GM23338 (cell line): ENCODE results near the gene F7. TPM values are rescaled to one million over a fixed set of nuclear protein-coding genes. Genes with fewer than 3 reads are reported as not detected.

ENCODE experiments used
- ATAC-seq: fragments of 200-7000 bp; cut with Tn5 transposase; 3 replicates; pipeline ENCODE4 v1.9.1; 2020
- DNase-seq: peaks from one replicate; pipeline ENCODE4 v3.0.0-alpha.2; 2015; ENCODE audit warnings: low spot score
- H2AFZ ChIP-seq: fragments of 200-600 bp; sonication (generic); 2 replicates; pipeline ENCODE4 v1.8.0; 2016; ENCODE audit warnings: antibody characterized with exemption, mild to moderate bottlenecking, moderate library complexity
- H3F3A ChIP-seq: fragments of 200-600 bp; sonication (generic); replicated peaks from 2 replicates; pipeline ENCODE4 v1.8.0; 2017; ENCODE audit warnings: antibody characterized with exemption, mixed run types, low read depth
- H3K27ac ChIP-seq: fragments of 200-600 bp; sonication (generic); 2 replicates; pipeline ENCODE4 v1.6.1; 2016; ENCODE audit warnings: low read depth
- H3K27me3 ChIP-seq: fragments of 200-600 bp; sonication (generic); 2 replicates; pipeline ENCODE4 v1.8.0; 2016; ENCODE audit warnings: mild to moderate bottlenecking, mixed run types, moderate library complexity; ENCODE audit not compliant: insufficient read depth
- H3K36me3 ChIP-seq: fragments of 200-600 bp; sonication (generic); 2 replicates; pipeline ENCODE4 v1.8.0; 2016; ENCODE audit warnings: mild to moderate bottlenecking; ENCODE audit not compliant: insufficient read depth
- H3K4me1 ChIP-seq: fragments of 200-600 bp; sonication (generic); 2 replicates; pipeline ENCODE4 v1.8.0; 2016; ENCODE audit warnings: mild to moderate bottlenecking, moderate library complexity; ENCODE audit not compliant: insufficient read depth
- H3K4me2 ChIP-seq: fragments of 200-600 bp; sonication (generic); 2 replicates; pipeline ENCODE4 v1.7.1; 2017; ENCODE audit warnings: mixed run types
- H3K4me3 ChIP-seq: fragments of 200-600 bp; sonication (generic); 2 replicates; pipeline ENCODE4 v1.6.1; 2016; ENCODE audit warnings: mixed run types
- H3K79me2 ChIP-seq: fragments of 200-600 bp; sonication (generic); replicated peaks from 2 replicates; pipeline ENCODE4 v1.8.0; 2017; ENCODE audit warnings: mild to moderate bottlenecking; ENCODE audit not compliant: insufficient read depth
- H3K9me2 ChIP-seq: fragments of 200-600 bp; sonication (generic); 2 replicates; pipeline ENCODE4 v1.8.0; 2017; ENCODE audit not compliant: insufficient read depth
- H4K20me1 ChIP-seq: fragments of 200-600 bp; sonication (generic); replicated peaks from 2 replicates; pipeline ENCODE4 v1.8.0; 2017; ENCODE audit warnings: mild to moderate bottlenecking; ENCODE audit not compliant: insufficient read depth
- H3K27ac Mint-ChIP-seq: 2 replicates; pipeline ENCODE4 v1.8.0; 2020; ENCODE audit warnings: inconsistent platforms, mild to moderate bottlenecking, moderate library complexity, mixed read lengths
- H3K27me3 Mint-ChIP-seq: 3 replicates; pipeline ENCODE4 v1.8.0; 2022; ENCODE audit warnings: low read depth, mild to moderate bottlenecking, moderate library complexity, mixed read lengths, inconsistent platforms; ENCODE audit not compliant: insufficient read depth, poor library complexity
- H3K36me3 Mint-ChIP-seq: 3 replicates; pipeline ENCODE4 v1.8.0; 2021; ENCODE audit warnings: low read depth, mild to moderate bottlenecking, inconsistent platforms, moderate library complexity, mixed read lengths
- H3K4me1 Mint-ChIP-seq: 3 replicates; pipeline ENCODE4 v1.8.0; 2020; ENCODE audit warnings: mild to moderate bottlenecking, inconsistent platforms, mixed read lengths
- H3K4me3 Mint-ChIP-seq: 3 replicates; pipeline ENCODE4 v1.8.0; 2021; ENCODE audit warnings: moderate library complexity, mild to moderate bottlenecking, inconsistent platforms, mixed read lengths
- H3K9me3 Mint-ChIP-seq: 3 replicates; pipeline ENCODE4 v1.8.0; 2020; ENCODE audit warnings: moderate library complexity, mild to moderate bottlenecking, inconsistent platforms, mixed read lengths
- CREB1 ChIP-seq: fragments of 250-450 bp; sonication (Bioruptor Pico); IDR thresholded peaks from 2 replicates; pipeline ENCODE4 v1.5.0; 2020; ENCODE audit warnings: low read depth, mild to moderate bottlenecking, moderate library complexity
- CTCF ChIP-seq, 2 experiments: fragments of 200-600 bp in 1 of 2; sonication (generic) in 1 of 2; conservative IDR thresholded peaks; 2 replicates each; pipeline versions ENCODE4 v1.5.1 to v1.6.1; 2016 to 2017; ENCODE audit warnings: antibody characterized with exemption in 2 of 2, low read depth in 2 of 2, mild to moderate bottlenecking in 2 of 2, moderate library complexity in 1 of 2
- NANOG ChIP-seq: IDR thresholded peaks from 2 replicates; pipeline ENCODE4 v1.6.1; 2016; ENCODE audit warnings: antibody characterized with exemption, borderline replicate concordance
- POLR2AphosphoS5 ChIP-seq: IDR thresholded peaks from 2 replicates; pipeline ENCODE4 v1.6.1; 2016; ENCODE audit warnings: antibody characterized with exemption, low read depth
- REST ChIP-seq: IDR thresholded peaks from one replicate; pipeline ENCODE4 v1.6.1; 2018; ENCODE audit warnings: antibody characterized with exemption; ENCODE audit not compliant: unreplicated experiment
- ZNF114 ChIP-seq: fragments of 250-450 bp; sonication (Bioruptor Pico); IDR thresholded peaks from 2 replicates; pipeline ENCODE4 v1.5.0; 2020; ENCODE audit warnings: mild to moderate bottlenecking, moderate library complexity
- polyA plus RNA-seq: library from polyadenylated mRNA; unstranded; fragments of >200 nt; fragmentation: Nextera tagmentation; extraction: Ambion mirVana; gene quantifications from 2 replicates; pipeline ENCODE4 v1.2.1, GENCODE V29; 2016
- total RNA-seq: library from RNA; depleted of rRNA; stranded (reverse); fragments of >200 nt; shearing (Covaris generic); gene quantifications from 2 replicates; pipeline ENCODE4 v1.2.3, GENCODE V29; 2014

The F7 gene
- total and polyA plus RNA-seq, 2 experiments from 2014 or later: 0.16 to 0.24 TPM

- DNase-seq (no peak), ATAC-seq (no peak)
- H3K27me3 Mint-ChIP-seq: peaks cover 9% of the 10 kb centered on the region
- no peaks in the 10 kb centered on the region; the same call in 2 of the 3 replicates for H3K4me1 Mint-ChIP-seq
- Histone ChIP-seq H3K4me3 (no peak overlapping the region), H4K20me1 (no peaks in the 10 kb centered on the region), H3F3A (no peaks in the 10 kb centered on the region), H3K4me2 (no peak overlapping the region), H3K9me2 (no peaks in the 10 kb centered on the region), H3K27me3 (no peaks in the 10 kb centered on the region), H2AFZ (no peak overlapping the region), H3K27ac (no peak overlapping the region), H3K36me3 (no peaks in the 10 kb centered on the region), H3K4me1 (no peaks in the 10 kb centered on the region), H3K79me2 (no peaks in the 10 kb centered on the region)
- no peak overlapping the region for H3K27ac Mint-ChIP-seq
- H3K36me3 Mint-ChIP-seq: no peaks in the 10 kb centered on the region; the same call in 2 of the 3 replicates
- no peak overlapping the region for H3K4me3 Mint-ChIP-seq
- TF ChIP-seq CTCF (conservative IDR thresholded peaks at IDR 0.05; ENCODE audit: low read depth in 2 of 2) (no peak), ZNF114 (no peak), REST (no peak), NANOG (no peak)
- no peaks in the 10 kb centered on the region for H3K9me3 Mint-ChIP-seq
These were observed 22.1 kb upstream of the F7 start for GRCh38 chr13:113083402-113084061.

- Mint-ChIP-seq H3K9me3 (no peaks in the 10 kb centered on the region), H3K27me3 (peaks cover 11% of the 10 kb centered on the region), H3K4me1 (peaks cover 1% of the 10 kb centered on the region), H3K4me3 (no peak overlapping the region), H3K27ac (peak overlapping the region; percentile 83; the same call in 1 of the 2 replicates), H3K36me3 (peaks cover 3% of the 10 kb centered on the region; the same call in 1 of the 3 replicates)
- no peak overlapping the region for H2AFZ ChIP-seq
- H3K27me3 ChIP-seq: no peaks in the 10 kb centered on the region
- DNase-seq: peak; percentile 47
- no peaks in the 10 kb centered on the region for H3K9me2 ChIP-seq
- no peaks in the 10 kb centered on the region for H3K79me2 ChIP-seq
- no peak overlapping the region for H3K27ac ChIP-seq
- no peaks in the 10 kb centered on the region for H3F3A ChIP-seq
- H4K20me1 ChIP-seq: no peaks in the 10 kb centered on the region
- no peaks in the 10 kb centered on the region for H3K36me3 ChIP-seq
- no peak overlapping the region for H3K4me3 ChIP-seq
- H3K4me1 ChIP-seq: no peaks in the 10 kb centered on the region
- H3K4me2 ChIP-seq: no peak overlapping the region
- ATAC-seq: peak; percentile 17; the same call in 2 of the 3 replicates
- TF ChIP-seq CTCF (conservative IDR thresholded peaks at IDR 0.05; ENCODE audit: low read depth in 2 of 2) (peak in 1 of 2 experiments; percentile 42; a peak in 2 of 4 replicates), CREB1 (CRISPR knock-in tag) (no peak), ZNF114 (no peak), POLR2AphosphoS5 (no peak)
These were observed 21.3 kb upstream of the F7 start for GRCh38 chr13:113084094-113084942.
